A673 (cell line): Measurements from ENCODE around the gene LRP2.

Experiments used
- CTCF ChIP-seq: fragments of 300-800, 200-600 bp; sonication (generic); conservative IDR thresholded peaks from 2 replicates; pipeline ENCODE4 v1.5.1; 2017; ENCODE audit warnings: low read depth, mild to moderate bottlenecking, antibody characterized with exemption, low read length, moderate library complexity, mixed read lengths
- EZH2 ChIP-seq: fragments of 200-600 bp; sonication (generic); IDR thresholded peaks from 2 replicates; pipeline ENCODE4 v1.6.1; 2017; ENCODE audit warnings: borderline replicate concordance, low read depth, mild to moderate bottlenecking, mixed read lengths, antibody characterized with exemption, low read length; ENCODE audit not compliant: poor library complexity, severe bottlenecking

- no peak for TF ChIP-seq EZH2
- no peak for TF ChIP-seq CTCF
Observed at GRCh38 chr2:169193618-169194017, 168.7 kb downstream of the LRP2 start.
